Measurements from ENCODE around the gene RFT1. TPM values are rescaled to one million over a fixed set of nuclear protein-coding genes. Genes with fewer than 3 reads are reported as not detected.

RFT1 gene
- total RNA-seq, 1 experiment from 2014 or later, result 33.6 TPM

- ChIA-PET CTCF (no interaction called here), POLR2A (no interaction called here), RAD21 (ENCODE audit: low non-redundant PET in 1 of 2, low total read pairs in 2 of 2, uncharacterized antibody in 2 of 2, unreplicated experiment in 2 of 2) (no interaction called here)
- no peak overlapping the region for H3K27ac ChIP-seq (ENCODE audit: low read depth, low read length)
- H3K4me1 ChIP-seq (ENCODE audit: control insufficient read depth in 1 of 2, insufficient read depth in 2 of 2, low read length in 2 of 2), result peaks cover 0 to 11% of the 10 kb centered on the region in 2 experiments; a peak in 1 of 4 replicates
- no peak overlapping the region for H3K4me3 ChIP-seq (replicated peaks in 1 of 2; ENCODE audit: low read depth in 1 of 2, low read length in 2 of 2)
- H3K36me3 ChIP-seq (ENCODE audit: control insufficient read depth in 1 of 2, insufficient read depth in 2 of 2, low read length in 2 of 2), result no peaks in the 10 kb centered on the region
- H4K20me1 ChIP-seq (ENCODE audit: insufficient read depth), result no peaks in the 10 kb centered on the region
- no peaks in the 10 kb centered on the region for H3K27me3 ChIP-seq (ENCODE audit: insufficient read depth, low read length)
- H2AFZ ChIP-seq (ENCODE audit: low read depth, low read length, poor library complexity, severe bottlenecking), result no peak overlapping the region
- H3K79me2 ChIP-seq (ENCODE audit: insufficient read depth, low read length), result peaks cover 52% of the 10 kb centered on the region
- intact Hi-C loops (cut with micrococcal nuclease), result no loop called here
- TF ChIP-seq FOSL1 (IDR thresholded peaks at IDR 0.05; ENCODE audit: low read depth) (no peak), ATF3 (IDR thresholded peaks at IDR 0.05) (no peak), CBX3 (IDR thresholded peaks at IDR 0.05; ENCODE audit: low read depth) (no peak), EGR1 (IDR thresholded peaks at IDR 0.05; ENCODE audit: low read depth) (no peak), ELF1 (IDR thresholded peaks at IDR 0.05; ENCODE audit: borderline replicate concordance, low read depth) (no peak), ZBTB33 (IDR thresholded peaks at IDR 0.05; ENCODE audit: extremely low read depth, insufficient replicate concordance, low read length) (no peak), YY1 (IDR thresholded peaks at IDR 0.05; ENCODE audit: extremely low read depth, insufficient replicate concordance, low read depth, low read length) (no peak), TCF7L2 (IDR thresholded peaks at IDR 0.05; ENCODE audit: borderline replicate concordance, extremely low read depth, insufficient read depth, insufficient read length) (no peak), POLR2AphosphoS5 (IDR thresholded peaks at IDR 0.05; ENCODE audit: low read depth, low read length) (no peak), SIN3A (IDR thresholded peaks at IDR 0.05; ENCODE audit: low read depth) (no peak), POLR2A (IDR thresholded peaks at IDR 0.05; ENCODE audit: borderline replicate concordance, extremely low read depth, insufficient read depth, insufficient read length) (no peak), CEBPB (IDR thresholded peaks at IDR 0.05; ENCODE audit: low read depth) (no peak), ZNF274 (IDR thresholded peaks at IDR 0.05; ENCODE audit: low read depth, low read length) (no peak)
- TF ChIP-seq, protein P1, sequence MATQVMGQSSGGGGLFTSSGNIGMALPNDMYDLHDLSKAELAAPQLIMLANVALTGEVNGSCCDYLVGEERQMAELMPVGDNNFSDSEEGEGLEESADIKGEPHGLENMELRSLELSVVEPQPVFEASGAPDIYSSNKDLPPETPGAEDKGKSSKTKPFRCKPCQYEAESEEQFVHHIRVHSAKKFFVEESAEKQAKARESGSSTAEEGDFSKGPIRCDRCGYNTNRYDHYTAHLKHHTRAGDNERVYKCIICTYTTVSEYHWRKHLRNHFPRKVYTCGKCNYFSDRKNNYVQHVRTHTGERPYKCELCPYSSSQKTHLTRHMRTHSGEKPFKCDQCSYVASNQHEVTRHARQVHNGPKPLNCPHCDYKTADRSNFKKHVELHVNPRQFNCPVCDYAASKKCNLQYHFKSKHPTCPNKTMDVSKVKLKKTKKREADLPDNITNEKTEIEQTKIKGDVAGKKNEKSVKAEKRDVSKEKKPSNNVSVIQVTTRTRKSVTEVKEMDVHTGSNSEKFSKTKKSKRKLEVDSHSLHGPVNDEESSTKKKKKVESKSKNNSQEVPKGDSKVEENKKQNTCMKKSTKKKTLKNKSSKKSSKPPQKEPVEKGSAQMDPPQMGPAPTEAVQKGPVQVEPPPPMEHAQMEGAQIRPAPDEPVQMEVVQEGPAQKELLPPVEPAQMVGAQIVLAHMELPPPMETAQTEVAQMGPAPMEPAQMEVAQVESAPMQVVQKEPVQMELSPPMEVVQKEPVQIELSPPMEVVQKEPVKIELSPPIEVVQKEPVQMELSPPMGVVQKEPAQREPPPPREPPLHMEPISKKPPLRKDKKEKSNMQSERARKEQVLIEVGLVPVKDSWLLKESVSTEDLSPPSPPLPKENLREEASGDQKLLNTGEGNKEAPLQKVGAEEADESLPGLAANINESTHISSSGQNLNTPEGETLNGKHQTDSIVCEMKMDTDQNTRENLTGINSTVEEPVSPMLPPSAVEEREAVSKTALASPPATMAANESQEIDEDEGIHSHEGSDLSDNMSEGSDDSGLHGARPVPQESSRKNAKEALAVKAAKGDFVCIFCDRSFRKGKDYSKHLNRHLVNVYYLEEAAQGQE (IDR thresholded peaks at IDR 0.05; ENCODE audit: low read depth), result no peak
- H3K9me3 ChIP-seq (ENCODE audit: control insufficient read depth in 1 of 2, insufficient read depth in 1 of 2, low read depth in 1 of 2, low read length in 2 of 2), result no peaks in the 10 kb centered on the region
- no peak overlapping the region for H3K4me2 ChIP-seq (ENCODE audit: low read length)
- no peaks in the 10 kb centered on the region for H3K9me2 ChIP-seq (ENCODE audit: insufficient read depth)
- no TSS peak for BruUV-seq (replicated peaks)
- DNase-seq (ENCODE audit: low read depth, low spot score) (no peak), ATAC-seq (no peak)
- no peak overlapping the region for H3K9ac ChIP-seq (ENCODE audit: low read length)
These were observed 38.1 kb upstream of the RFT1 start for GRCh38 chr3:53168175-53168923.
